GM21447 (cell line): ENCODE data around the gene AFAP1L2.

Source experiments
- ATAC-seq: cut with Tn5 transposase; IDR thresholded peaks from one replicate; pipeline ENCODE4 v1.9.1; 2021; ENCODE audit not compliant: unreplicated experiment

Gene AFAP1L2

GRCh38 chr10:114246679-114247305, 157.5 kb downstream of the AFAP1L2 start:
- ATAC-seq = no peak

GRCh38 chr10:114245121-114245791, 159.0 kb downstream of the AFAP1L2 start:
- ATAC-seq = no peak
